Umbilical cord (tissue), 2 donors: ENCODE measurements around the gene PPM1F. TPM values are rescaled to one million over a fixed set of nuclear protein-coding genes. Genes with fewer than 3 reads are reported as not detected.
A peak's percentile ranks its signal among the peaks of the same experiment; 100 is the strongest.
"Not testable (repeated sequence)": the region's sequence is repeated elsewhere in the genome, so short reads cannot be mapped to it uniquely, and the experiment has no call there.

ENCODE experiments used
- DNase-seq: peaks from one replicate; pipeline ENCODE4 v3.0.0-alpha.2; 2015; ENCODE audit warnings: low spot score
- total RNA-seq: library from RNA; depleted of rRNA; stranded (reverse); fragments of >200 nt; gene quantifications from one replicate; pipeline ENCODE4 v1.2.3, GENCODE V29; 2014; ENCODE audit warnings: low replicate concordance; ENCODE audit not compliant: insufficient read depth

PPM1F gene
- total RNA-seq, 1 donor from 2014 or later, result 23.6 TPM

DNA sequence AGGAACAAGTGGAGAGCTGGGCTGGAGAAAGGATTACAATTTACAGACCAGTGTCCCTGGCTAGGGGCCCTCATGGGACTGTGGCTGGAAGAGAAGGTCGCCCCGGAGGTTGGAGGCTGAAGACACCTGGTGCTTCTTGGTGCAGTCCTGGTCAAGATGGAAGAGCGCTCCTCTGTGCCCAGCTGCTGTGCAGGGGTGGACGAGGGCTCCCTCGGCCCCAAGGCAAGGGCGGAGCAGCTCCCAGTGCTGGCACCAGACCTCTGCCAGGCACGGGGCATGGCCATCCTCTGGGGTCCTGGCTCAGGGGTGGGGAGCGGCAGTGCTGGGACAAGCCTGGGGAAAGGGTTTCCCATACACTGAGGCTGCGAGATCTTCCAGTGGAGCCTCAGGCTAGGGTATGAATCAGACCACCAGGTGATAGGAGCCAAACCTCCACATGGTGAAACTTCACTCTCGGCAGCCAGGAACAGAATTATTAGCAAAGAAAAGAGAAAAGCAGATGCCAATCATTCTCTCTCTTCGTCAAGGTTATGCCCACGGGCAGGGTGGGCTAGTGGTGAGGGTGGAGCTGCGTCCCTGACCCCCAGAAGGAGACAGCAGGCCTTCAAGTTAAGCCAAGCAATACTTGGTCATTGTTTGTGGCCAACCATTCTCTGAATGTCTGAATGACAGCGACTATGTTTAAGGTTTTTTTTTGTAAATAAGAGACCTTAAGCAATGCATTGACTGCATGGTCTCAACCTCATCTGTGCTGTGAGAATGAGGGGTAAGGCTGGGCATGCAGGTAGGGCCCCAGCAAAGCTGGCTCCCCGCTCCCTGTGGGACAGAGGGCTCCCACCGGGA is 32.1 kb downstream of the PPM1F start:
- DNase-seq, result no peak

DNA sequence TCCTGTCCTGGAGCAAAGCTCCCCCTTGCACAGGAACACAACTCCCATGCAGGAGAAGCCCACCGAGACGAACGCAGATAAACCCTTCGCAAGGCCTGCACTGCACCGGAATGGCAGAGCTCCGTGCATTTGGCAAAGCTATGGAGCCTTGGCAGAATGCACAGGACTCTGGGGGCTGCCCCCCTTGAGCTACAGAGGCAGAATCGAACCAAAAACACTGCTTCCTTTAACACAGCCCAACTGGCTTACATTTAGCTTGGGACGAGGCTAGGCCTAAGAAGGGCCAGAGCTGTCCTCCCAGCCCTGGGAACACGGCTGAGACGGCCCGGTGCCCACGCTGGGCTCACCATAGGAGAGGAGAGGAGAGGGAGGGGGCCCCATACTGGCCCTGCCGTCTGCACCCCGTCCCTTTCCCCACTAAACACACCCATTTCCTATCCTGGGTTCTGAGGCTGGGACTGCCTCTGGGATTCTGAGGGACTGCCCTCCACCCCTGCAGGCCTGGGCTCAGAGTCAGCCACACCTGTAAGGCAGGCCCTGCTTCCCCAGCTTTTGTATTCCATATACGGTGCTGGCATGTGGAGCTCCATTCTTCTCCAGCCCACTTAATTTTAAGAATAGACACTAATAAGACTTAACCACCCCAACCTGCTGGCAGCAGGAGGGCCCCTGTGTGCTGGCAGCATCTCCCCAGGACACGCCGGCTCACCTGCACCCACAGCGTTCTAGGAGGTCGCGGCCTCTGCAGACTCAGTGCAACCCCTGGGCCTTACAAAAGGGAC is 32.9 kb downstream of the PPM1F start:
- no peak for DNase-seq

DNA sequence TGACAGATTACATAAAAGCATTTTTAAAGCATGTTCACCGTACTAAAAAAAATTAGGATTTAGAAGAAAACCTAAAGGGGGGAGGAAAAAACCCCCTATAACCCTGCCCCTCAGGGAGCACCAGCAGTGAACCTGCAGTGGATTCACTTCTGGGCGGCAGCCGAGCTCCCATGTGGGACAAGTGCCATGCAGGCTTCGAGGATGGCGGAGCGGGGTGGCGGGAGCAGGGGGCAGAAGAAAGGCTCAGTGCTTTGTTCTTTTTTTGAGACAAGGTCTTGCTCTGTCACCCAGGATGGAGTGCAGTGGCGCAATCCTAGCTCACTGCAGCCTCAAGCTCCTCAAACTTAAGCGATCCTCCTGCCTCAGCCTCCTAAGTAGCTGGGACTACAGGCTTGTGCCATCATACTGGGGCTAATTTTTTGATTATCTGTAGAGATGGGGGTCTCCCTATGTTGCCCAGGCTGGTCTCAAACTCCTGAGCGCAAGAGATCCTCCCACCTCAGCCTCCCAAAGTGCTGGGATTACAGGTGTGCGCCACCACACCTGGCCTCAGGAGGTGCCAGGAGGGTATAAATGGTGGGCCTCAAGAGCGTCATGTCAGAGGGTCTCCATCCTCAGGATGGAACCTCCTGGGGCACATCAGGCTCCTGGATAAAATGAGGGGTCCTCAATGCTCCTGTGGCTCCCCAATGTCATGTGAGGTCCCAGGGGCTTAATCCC is 34.0 kb downstream of the PPM1F start:
- DNase-seq, result no peak

DNA sequence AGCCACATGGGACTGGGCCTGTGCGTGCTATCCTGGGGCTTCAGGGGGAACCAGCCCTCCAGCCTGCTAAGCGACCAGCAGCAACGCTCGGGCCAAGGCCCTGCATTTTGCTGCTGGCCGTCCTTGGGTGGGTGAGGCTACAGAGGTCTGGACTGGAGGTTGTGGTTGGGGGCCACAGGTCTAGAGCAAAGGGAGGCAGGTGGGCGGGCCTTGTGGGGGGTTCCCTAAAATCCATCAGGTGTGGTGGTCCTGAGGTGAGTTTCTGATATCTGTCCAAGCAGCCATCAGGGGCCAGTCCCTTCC is 34.7 kb downstream of the PPM1F start:
- no peak for DNase-seq

DNA sequence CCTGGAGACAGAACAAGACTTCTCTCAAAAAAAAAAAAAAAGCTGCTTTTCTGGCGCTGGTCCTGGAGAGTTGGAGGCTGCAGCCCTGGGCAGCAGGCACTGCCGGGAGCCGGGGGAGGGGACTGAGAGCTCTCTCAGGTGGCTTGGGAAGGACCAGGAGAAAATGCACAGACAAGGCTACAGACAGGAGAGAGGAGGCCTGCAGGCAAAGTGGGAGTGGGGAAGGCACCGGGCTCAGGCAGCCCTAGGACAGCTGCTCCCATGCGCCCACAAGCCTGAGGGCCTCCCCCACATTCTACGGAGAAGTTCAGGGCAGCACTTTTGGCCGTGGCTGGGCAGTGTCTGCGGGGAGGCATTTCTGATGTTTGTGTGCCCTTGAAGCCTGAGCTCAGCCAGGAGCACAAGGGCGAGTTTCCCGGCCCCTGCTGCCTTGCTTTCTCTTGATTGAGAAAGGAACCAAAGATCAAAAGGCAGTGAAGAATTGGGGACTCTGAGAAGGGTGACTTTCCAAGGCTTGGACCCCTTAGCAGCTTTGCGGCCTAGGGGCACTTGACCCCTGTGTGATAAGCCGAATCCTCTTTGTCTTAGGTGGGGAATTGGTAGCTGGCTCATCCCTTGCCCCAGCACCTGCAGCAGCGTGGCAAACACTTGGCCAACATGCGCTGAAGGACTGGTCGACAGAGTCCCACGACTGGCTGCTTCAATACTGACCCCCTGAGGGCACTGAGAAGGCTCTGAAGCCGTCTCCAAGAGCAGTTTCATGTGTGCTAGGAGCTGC is 35.3 kb downstream of the PPM1F start:
- peak; percentile 66 for DNase-seq

DNA sequence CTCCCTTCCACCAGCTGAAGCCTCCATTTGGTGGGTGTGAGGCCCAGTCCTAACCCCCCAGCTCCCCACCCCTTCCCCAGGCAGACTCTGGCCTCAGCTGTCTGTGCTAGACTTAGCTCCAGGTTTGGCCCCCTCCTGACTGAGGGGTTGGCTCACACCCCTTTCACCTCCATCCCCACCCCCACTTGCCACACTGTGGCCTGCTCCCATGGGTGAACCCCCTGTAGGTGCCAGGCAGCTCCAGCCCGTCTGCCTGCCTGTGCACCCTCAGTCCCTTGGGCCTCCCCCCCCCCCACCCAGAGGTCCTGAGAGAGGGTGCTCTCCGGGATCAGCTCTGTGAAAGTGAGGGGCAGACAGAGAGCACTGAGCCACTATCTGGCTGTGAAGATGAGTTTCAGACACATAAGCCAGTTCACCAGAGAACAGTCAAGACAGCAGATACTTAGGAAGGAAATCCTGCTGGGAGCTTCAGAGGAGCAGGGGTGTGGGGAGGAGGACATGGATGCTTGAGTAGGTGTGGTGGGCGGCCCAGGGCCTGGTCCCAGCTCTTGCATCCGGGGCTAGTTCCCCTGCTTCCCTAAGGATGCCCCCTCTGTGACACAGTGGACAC is 36.2 kb downstream of the PPM1F start:
- peak; percentile 36 for DNase-seq

DNA sequence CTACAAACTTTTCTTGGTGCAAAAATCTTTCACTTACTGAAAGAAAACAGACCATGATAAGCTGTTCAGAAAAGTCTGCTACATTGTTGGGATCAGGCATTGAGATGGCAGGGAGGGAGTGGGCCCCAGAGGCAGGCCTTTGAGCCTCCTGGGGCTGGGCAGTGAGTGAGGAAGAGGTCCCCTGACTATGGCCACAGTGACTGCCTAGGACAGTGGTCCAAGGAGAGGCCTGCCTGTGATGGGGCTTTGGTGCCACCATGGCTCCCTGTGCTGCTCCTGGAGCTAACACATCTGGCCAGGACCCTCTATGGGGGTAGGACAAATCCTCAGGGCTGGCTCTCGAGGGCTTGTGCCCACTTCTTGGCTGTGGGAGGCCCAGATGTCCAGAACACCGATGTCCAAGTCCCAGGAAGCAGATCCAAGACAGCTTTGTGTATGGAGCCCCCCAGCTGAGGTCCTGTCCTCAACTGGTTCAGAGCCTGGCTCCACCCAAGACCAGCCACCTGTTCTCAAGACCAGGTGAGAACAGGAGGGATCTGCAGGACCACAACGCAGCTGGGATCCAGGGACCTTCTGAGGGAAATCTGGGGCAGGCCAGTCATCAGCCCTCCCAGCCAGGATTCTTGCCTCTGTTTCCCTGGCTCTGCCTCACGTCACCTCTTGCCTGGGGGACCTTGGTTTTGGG is 36.9 kb downstream of the PPM1F start:
- DNase-seq, result peak; percentile 47

DNA sequence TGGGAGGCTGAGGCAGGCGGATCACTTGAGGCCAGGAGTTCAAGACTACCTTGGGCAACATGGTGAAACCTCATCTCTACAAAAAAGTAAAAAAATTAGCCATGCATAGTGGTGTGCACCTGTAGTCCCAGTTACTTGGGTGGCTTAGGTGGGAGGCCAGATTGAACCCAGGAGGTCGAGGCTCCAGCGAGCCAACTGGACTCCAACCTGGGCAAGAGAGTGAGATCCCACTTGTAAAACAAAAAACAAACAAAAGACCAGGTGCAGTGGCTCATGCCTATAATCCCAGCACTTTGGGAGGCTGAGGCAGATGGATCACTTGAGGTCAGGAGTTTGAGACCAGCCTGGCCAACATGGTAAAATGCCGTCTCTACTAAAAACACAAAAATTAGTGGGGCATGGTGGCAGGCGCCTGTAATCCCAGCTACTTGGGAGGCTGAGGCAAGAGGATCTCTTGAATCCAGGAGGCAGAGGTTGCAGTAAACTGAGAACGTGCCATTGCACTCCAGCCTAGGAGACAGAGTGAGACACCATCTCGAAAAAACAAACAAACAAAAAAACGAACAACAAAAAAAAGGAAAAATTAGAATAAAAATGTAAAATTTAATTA is 38.5 kb downstream of the PPM1F start:
- DNase-seq, result not testable (repeated sequence)

DNA sequence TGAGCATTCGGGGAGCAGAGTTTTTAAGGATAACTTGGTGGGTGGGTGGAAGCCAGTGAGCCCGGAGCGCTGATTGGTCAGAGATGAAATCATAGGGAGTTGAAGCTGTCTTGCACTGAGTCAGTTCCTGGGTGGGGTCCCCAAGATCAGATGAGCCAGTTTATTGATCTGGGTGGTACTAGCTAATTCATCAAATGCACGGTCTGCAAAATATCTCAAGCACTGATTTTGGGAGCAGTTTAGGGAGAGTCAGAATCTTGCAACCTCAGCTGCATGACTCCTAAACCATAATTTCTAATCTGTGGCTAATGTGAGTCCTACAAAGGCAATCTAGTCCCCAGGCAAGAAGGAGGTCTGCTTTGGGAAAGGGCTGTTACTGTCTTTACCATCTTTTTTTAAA is 42.3 kb downstream of the PPM1F start:
- DNase-seq, result not testable (repeated sequence)

DNA sequence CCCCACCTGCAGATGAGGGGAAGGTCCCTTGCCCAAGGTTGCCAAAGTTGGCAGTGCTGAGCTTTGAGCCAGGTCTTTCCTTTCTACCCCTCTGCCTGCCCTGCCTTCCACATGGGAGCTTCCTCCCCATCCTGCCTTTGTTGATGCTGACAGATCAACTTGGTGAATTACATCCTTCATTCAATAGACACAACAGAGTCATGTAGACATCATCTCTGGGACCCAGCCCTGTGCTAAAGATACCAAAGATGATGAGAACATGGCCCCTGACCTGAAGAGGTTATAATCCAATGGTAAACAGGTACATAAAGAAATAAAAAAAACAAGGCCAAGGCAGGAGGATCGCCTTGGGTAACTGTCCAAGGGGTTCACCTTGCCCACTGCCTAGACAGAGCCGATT is 42.8 kb downstream of the PPM1F start:
- no peak for DNase-seq

DNA sequence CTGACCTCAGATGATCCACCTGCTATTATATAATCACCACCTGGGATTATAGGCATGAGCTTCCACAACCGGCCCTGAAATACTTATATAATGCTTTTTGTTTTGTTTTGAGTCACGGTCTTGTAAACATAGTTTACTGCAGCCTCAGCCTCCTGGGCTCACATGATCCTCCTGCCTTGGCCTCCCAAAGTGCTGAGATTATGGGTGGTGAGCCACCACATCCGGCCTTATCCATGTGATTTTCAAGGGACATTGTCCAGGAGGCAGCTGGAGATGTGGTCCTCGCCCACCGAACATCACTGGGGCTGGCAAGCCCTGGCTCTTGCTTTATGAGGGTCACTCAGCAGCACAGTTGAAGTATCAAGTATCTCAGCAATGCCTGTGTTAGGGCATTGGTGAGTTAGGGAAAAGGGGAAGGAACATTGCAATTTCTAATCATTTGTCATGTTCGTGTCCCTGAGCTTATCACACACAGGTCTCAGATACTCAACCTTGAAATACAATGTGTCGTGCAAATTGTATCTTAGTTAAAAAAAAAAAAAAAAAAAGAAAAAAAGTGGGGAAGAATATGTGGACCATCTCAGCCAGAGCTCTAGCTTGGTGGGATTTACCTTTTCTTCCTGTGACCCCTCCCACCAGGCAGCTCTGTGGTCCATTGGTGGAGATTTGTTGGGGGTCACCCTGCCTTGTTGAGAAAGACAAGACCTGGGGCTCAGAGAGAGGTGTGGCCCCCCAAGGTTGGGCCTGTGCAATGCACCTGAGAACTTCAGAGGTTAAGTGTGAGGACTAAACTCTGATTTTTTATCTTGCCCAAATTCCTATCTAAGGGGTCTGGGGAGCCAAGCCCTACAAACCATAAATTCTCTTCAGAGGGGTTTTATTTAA is 44.8 kb downstream of the PPM1F start:
- no peak for DNase-seq

DNA sequence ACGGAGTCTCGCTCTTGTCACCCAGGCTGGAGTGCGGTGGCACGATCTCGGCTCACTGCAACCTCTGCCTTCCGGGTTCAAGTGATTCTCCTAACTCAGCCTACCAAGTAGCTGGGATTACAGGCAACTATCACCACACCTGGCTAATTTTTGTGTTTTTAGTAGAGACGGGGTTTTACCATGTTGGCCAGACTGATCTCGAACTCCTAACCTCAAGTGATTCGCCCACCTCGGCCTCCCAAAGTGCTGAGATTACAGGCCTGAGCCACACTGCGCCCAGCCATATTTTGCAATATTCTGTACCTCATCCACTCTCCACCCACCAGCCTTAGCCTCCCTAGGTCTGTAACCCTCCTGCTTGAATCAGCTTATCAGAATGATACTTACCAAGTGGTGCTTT is 47.4 kb downstream of the PPM1F start:
- DNase-seq, result not testable (repeated sequence)

DNA sequence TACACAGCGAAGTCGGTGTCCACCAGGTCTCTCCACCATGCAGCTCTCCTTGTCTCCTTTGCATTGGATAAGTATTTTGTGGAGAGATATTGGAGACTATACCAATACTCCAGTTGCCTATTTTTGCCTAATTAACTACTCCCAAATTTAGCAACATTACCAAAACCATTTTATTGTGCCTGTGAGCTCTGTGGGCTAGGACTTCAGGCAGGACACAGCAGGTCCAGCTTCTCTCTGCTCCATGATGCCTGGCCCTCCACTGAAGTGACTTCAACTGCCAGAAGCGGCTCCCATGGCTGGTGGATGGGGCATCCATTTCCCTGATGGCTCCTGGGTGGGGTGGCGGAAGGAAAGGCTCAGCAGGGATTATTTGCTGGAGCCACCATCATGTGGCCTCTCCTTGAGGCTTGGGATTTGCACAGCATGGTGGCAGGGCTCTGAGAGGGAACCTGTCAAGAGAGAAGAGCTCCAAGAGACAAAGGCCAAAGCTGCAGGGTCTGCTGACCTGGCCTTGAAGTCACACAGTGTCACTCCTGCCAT is 48.3 kb downstream of the PPM1F start:
- DNase-seq, result no peak

DNA sequence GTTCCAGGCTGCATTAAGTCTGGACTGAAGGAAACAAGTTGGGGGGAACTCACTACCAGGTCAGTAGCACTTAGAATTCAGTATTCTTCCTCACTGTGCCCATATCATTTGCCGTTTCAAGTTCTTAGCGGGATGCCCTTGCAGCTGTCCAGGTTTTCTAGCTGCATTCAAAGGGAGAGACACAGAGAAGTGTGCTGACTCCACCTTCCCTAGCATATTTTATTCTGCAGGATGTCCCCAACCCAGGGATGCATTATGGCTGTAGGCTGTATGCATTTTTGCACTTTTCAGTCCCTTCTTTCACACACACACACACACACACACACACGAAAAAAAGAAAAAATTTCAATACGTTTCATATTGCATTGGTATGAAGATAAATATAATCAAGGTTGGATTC is 49.4 kb downstream of the PPM1F start:
- no peak for DNase-seq

DNA sequence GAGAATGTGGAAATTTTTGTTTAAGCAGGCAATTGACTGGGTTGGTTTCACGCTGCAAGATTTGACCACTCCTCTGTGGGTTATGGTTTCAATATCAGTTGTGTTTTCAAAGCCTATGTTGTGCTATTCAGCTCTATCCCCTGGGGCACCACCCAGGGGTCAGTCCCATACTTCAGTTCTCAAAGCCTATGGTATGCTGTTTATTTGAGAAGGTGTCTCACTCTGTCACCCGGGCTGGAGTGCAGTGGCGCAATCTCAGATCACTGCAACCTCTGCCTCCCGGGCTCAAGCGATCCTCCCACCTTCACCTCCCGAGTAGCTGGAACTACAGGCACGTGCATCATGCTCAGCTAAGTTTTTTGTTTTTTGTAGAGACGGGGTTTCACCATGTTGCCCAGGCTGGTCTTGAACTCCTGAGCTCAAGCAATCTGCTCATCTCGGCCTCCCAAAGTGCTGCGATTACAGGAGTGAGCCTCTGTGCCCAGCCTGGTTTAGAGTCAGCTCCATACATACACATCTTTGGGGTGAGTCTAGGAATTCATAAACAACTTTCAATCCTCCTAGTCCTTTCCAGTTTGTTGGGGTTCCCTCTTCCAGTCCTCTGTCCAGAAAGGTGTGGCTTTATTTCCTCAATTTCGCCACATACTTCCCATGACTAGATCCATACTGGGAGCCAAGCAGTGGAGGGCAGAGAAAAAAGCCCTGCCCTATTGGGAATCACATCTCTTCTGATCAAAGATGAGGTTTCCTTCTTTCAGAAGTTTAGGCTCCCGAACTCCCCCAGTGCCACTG is 50.2 kb downstream of the PPM1F start:
- no peak for DNase-seq

DNA sequence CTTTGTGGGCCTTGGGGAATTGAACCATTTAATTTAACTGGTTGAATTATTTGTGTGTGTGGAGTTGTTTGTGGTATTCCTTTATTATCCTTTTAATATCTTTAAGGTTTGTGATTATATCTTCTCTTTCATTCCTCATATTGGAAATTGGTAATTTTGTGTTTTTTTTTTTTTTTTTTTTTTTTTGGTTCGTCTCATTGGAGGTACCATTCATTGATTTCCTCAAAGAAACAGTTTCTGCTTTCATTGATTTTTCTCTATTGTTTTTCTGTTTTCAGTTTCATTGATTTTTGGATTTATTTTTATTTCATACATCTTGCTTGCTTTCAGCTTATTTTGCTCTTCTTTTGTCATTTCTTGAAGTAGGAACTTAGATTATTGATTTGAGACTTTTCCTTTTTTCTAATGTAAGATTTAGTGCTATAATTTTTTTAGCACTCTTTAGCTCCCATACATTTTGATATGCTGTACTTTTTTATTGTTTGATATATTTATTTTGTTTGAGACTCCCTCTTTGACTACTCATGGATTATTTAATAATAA is 54.2 kb downstream of the PPM1F start:
- no peak for DNase-seq

DNA sequence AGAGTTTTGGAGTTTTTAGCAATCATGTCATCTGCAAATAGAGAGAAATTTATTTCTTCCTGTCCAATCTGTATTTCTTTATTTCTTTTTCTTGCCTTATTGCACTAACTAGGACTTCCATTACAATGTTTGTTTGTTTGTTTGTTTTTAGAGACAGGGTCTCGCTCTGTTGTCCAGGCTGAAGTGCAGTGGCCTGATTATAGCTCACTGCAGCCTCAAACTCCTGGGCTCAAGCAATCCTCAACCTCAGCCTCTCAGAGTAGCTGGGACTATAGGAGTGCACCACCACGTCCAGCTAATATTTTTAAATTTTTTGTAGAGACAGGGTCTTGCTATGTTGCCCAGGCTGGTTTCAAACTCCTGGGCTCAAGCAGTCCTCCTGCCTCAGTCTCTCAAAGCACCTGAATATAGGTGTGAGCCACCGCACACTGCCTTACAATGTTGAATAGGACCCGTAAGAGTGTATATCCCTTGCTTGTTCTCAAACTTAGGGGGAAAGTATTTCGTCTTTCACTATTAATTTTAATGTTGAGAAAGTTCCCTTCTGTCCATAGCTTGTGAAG is 55.6 kb downstream of the PPM1F start:
- DNase-seq, result no peak
